Smooth muscle cell (in vitro differentiated cells): ENCODE data around the gene ZNF653. TPM values are rescaled to one million over a fixed set of nuclear protein-coding genes. Genes with fewer than 3 reads are reported as not detected.

ENCODE experiments used
- DNase-seq: peaks from one replicate; lab custom pipeline; 2025; ENCODE audit not compliant: unreplicated experiment; lab: John Stamatoyannopoulos, UW
- H2AFZ ChIP-seq: fragments of 200-600 bp; sonication (generic); 2 replicates; pipeline ENCODE4 v1.6.0; 2016; ENCODE audit warnings: antibody characterized with exemption, low read depth, mild to moderate bottlenecking
- H3F3A ChIP-seq: fragments of 200-600 bp; sonication (generic); 2 replicates; pipeline ENCODE4 v1.6.0; 2017; ENCODE audit warnings: antibody characterized with exemption, low read depth
- H3K27ac ChIP-seq: fragments of 200-600 bp; sonication (generic); 2 replicates; pipeline ENCODE4 v1.5.1; 2016; ENCODE audit warnings: low read depth, mild to moderate bottlenecking
- H3K27me3 ChIP-seq: fragments of 200-600 bp; sonication (generic); 2 replicates; pipeline ENCODE4 v1.6.1; 2016; ENCODE audit warnings: low read depth, mild to moderate bottlenecking
- H3K36me3 ChIP-seq: fragments of 200-600 bp; sonication (generic); 2 replicates; pipeline ENCODE4 v1.5.1; 2016; ENCODE audit warnings: low read depth
- H3K4me1 ChIP-seq: fragments of 200-600 bp; sonication (generic); 2 replicates; pipeline ENCODE4 v1.5.1; 2016; ENCODE audit warnings: low read depth
- H3K4me2 ChIP-seq: fragments of 200-600 bp; sonication (generic); 2 replicates; pipeline ENCODE4 v1.6.0; 2016; ENCODE audit warnings: mild to moderate bottlenecking
- H3K4me3 ChIP-seq: fragments of 200-600 bp; sonication (generic); 2 replicates; pipeline ENCODE4 v1.5.1; 2016; ENCODE audit warnings: mild to moderate bottlenecking
- H3K79me2 ChIP-seq: fragments of 200-600 bp; sonication (generic); 2 replicates; pipeline ENCODE4 v1.6.0; 2016; ENCODE audit warnings: low read depth, mild to moderate bottlenecking
- H3K9ac ChIP-seq: fragments of 200-600 bp; sonication (generic); 2 replicates; pipeline ENCODE4 v1.6.0; 2016; ENCODE audit warnings: low read depth
- H3K9me3 ChIP-seq: fragments of 200-600 bp; sonication (generic); replicated peaks from 2 replicates; pipeline ENCODE4 v1.5.1; 2016; ENCODE audit warnings: low read depth
- H4K20me1 ChIP-seq: fragments of 200-600 bp; sonication (generic); 2 replicates; pipeline ENCODE4 v1.6.0; 2016; ENCODE audit warnings: low read depth
- WGBS: methylation state at CpG from one replicate; pipeline ENCODE4 v1.1.7; 2016; ENCODE audit warnings: low lambda C conversion rate; 5-methylcytosine and 5-hydroxymethylcytosine counted together
- polyA plus RNA-seq: library from polyadenylated mRNA; unstranded; fragments of >200 nt; fragmentation: Nextera tagmentation; extraction: Ambion mirVana; gene quantifications from 2 replicates; pipeline ENCODE4 v1.2.1, GENCODE V29; 2016
- total RNA-seq: library from RNA; depleted of rRNA; stranded (reverse); fragments of >200 nt; gene quantifications from 2 replicates; pipeline ENCODE4 v1.2.3, GENCODE V29; 2014
- TF ChIP-seq, protein P1 (sequence below): fragments of 200-600 bp; sonication (generic); IDR thresholded peaks from 2 replicates; pipeline ENCODE4 v1.5.1; 2017; ENCODE audit warnings: borderline replicate concordance, mild to moderate bottlenecking, antibody characterized with exemption; ENCODE audit not compliant: insufficient read depth, poor library complexity, severe bottlenecking

Gene ZNF653
- total and polyA plus RNA-seq, 2 experiments from 2014 or later, result 2.9 to 5.5 TPM

DNA sequence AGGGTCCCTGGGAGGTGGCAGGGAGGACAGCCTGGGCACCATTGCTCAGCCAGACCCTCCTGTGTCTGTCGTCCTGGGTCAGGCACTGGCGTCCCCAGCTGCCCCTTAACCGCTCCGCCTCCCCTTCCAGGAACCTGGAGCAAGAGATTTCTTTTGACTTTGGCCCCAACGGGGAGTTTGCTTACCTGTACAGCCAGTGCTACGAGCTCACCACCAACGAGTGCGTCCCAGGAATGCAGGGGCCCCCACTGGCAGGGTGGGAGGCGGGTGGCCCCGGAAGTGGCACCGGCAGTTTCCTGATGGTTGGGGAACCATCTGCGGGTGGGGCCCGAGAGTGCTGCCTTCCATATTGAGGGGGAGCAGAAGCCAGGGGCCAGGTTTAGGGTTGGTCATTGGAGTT is 57.2 kb downstream of the ZNF653 start:
- DNase-seq, result no peak

DNA sequence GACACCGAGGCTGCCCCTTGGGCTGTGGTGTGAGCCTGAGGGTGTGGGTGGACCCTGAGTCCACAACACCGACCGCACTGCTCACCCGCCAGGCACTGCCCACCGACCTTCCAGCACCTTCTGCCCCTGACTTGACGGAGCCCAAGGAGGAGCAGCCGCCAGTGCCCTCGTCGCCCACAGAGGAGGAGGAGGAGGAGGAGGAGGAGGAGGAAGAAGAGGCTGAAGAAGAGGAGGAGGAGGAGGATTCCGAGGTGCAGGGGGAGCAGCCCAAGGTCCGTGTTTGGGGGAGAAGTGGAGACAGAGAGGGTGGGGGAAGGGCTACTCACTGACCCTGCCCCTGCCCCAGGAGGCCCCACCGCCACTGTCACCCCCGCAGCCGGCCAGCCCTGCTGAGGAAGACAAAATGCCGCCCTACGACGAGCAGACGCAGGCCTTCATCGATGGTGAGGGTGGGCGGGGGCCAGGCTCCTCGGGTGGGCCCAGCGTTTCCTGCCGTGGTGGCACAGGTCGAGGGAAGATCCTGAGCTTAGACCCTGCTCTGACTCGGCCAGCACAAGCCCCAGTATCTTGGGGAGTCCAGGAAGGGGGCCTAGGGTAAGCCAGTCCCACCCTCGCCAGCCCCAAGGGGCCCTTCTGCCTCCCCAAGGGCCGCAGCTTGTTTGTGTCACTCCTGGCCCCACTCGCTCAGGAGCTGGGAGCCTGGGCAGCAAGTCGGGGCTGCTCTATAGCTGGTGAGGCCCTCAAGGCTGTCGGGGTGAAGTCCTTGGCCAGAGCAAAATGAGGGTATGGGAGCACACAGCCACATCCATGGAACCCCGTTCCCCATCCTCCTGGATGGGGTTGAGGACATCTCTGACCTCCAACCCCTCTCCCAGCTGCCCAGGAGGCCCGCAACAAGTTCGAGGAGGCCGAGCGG is 58.0 kb downstream of the ZNF653 start:
- Histone ChIP-seq H3K36me3 (no peaks in the 10 kb centered on the region), H4K20me1 (no peaks in the 10 kb centered on the region), H3F3A (no peaks in the 10 kb centered on the region), H3K27me3 (no peaks in the 10 kb centered on the region), H3K27ac (no peak overlapping the region), H2AFZ (no peak overlapping the region), H3K4me3 (no peak overlapping the region), H3K9me3 (no peaks in the 10 kb centered on the region), H3K9ac (no peak overlapping the region), H3K4me2 (no peak overlapping the region), H3K4me1 (peaks cover 12% of the 10 kb centered on the region), H3K79me2 (no peaks in the 10 kb centered on the region)
- TF ChIP-seq, protein P1, sequence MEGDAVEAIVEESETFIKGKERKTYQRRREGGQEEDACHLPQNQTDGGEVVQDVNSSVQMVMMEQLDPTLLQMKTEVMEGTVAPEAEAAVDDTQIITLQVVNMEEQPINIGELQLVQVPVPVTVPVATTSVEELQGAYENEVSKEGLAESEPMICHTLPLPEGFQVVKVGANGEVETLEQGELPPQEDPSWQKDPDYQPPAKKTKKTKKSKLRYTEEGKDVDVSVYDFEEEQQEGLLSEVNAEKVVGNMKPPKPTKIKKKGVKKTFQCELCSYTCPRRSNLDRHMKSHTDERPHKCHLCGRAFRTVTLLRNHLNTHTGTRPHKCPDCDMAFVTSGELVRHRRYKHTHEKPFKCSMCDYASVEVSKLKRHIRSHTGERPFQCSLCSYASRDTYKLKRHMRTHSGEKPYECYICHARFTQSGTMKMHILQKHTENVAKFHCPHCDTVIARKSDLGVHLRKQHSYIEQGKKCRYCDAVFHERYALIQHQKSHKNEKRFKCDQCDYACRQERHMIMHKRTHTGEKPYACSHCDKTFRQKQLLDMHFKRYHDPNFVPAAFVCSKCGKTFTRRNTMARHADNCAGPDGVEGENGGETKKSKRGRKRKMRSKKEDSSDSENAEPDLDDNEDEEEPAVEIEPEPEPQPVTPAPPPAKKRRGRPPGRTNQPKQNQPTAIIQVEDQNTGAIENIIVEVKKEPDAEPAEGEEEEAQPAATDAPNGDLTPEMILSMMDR, result no peak
- 99% methylated on average over 19 of the region's 35 CpGs for WGBS
- DNase-seq, result no peak

More for the DNA sequence above, 57.2 kb downstream of the ZNF653 start:
- H3K4me2 ChIP-seq, result no peak overlapping the region
- WGBS, result 96% methylated on average over 13 of the region's 13 CpGs
- H2AFZ ChIP-seq, result no peak overlapping the region
- H3K27ac ChIP-seq, result no peak overlapping the region
- no peaks in the 10 kb centered on the region for H3F3A ChIP-seq
- peaks cover 12% of the 10 kb centered on the region for H3K4me1 ChIP-seq
- H3K27me3 ChIP-seq, result no peaks in the 10 kb centered on the region
- no peaks in the 10 kb centered on the region for H3K36me3 ChIP-seq
- TF ChIP-seq, protein P1, result no peak
- no peaks in the 10 kb centered on the region for H4K20me1 ChIP-seq
- no peaks in the 10 kb centered on the region for H3K79me2 ChIP-seq
- H3K4me3 ChIP-seq, result no peak overlapping the region
- H3K9ac ChIP-seq, result no peak overlapping the region
- no peaks in the 10 kb centered on the region for H3K9me3 ChIP-seq

DNA sequence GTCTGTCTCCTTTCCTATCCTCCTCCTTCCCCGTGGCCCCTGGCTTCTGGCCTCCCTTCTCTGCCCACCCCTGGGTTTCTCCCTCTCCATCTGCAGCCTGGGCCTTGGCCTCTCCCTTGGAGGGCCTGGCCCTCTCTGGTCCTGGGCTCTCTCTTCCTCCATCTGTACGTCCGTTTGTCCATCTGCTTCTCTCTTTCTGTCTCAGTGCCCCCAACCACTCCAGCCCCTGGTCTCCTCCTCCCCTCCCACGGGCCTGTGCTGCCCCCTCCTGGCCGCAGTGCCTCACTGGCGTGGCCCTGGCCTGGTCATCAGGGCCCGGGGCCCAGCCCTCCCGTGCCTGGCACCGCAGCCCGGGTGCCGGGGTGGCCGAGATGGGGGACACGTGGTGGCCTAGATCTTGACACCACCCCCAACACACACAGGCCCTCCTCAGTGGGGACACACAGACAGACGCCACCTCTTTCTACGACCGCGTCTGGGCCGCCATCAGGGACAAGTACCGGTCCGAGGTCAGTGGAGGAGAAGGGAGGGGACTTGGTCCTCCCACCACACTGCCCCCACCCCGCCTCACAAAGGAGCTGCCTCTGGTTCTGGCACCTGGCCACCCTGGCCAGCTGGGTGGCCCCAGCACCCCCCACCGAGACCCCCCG is 58.9 kb downstream of the ZNF653 start:
- WGBS, result 86% methylated on average over 19 of the region's 23 CpGs
- H3K27me3 ChIP-seq, result no peaks in the 10 kb centered on the region

More for the DNA sequence above, 58.9 kb downstream of the ZNF653 start:
- Histone ChIP-seq H3K36me3 (no peaks in the 10 kb centered on the region), H3K4me2 (no peak overlapping the region), H3K4me1 (peaks cover 7% of the 10 kb centered on the region), H2AFZ (no peak overlapping the region), H3K9me3 (no peaks in the 10 kb centered on the region), H3K4me3 (no peak overlapping the region), H3K9ac (no peak overlapping the region), H3K27ac (no peak overlapping the region), H4K20me1 (no peaks in the 10 kb centered on the region), H3K79me2 (no peaks in the 10 kb centered on the region), H3F3A (no peaks in the 10 kb centered on the region)
- DNase-seq, result peak; percentile 3
- TF ChIP-seq, protein P1, result peak; percentile 75
